ENCODE data around the gene SARM1. TPM values are rescaled to one million over a fixed set of nuclear protein-coding genes. Genes with fewer than 3 reads are reported as not detected.

SARM1 gene
- total and polyA plus RNA-seq, 2 of the 13 experiments (the other 11 are each of a cell fraction or from before 2014, with no cell fraction given), result 0.73 to 0.86 TPM

DNA sequence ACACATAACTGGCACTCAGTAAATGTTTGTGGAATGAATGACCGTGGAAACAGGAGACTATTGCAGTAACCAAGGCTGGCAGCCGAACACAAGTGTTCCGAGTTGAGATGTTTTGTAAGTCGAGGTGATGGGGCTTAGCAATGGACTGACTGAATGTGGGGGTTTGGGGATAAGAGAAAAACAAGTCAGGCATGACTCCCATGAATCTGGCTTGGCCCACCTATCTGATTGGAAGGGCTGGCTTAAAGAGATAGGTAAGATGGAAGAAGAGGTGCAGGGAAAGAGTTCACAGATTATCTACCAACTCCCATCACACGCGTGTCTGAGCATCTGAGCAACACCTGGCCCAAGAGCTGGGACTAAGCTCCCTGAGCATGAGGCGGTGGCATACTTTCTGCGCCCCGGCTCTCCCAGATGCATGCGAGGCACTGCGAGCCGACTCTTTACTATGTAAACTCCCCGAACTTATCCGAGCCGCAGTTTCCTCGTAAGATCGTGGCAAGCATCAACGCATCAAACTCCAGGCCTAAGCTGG, 36.8 kb upstream of the SARM1 start (continued):
- TF ChIP-seq, protein P1, sequence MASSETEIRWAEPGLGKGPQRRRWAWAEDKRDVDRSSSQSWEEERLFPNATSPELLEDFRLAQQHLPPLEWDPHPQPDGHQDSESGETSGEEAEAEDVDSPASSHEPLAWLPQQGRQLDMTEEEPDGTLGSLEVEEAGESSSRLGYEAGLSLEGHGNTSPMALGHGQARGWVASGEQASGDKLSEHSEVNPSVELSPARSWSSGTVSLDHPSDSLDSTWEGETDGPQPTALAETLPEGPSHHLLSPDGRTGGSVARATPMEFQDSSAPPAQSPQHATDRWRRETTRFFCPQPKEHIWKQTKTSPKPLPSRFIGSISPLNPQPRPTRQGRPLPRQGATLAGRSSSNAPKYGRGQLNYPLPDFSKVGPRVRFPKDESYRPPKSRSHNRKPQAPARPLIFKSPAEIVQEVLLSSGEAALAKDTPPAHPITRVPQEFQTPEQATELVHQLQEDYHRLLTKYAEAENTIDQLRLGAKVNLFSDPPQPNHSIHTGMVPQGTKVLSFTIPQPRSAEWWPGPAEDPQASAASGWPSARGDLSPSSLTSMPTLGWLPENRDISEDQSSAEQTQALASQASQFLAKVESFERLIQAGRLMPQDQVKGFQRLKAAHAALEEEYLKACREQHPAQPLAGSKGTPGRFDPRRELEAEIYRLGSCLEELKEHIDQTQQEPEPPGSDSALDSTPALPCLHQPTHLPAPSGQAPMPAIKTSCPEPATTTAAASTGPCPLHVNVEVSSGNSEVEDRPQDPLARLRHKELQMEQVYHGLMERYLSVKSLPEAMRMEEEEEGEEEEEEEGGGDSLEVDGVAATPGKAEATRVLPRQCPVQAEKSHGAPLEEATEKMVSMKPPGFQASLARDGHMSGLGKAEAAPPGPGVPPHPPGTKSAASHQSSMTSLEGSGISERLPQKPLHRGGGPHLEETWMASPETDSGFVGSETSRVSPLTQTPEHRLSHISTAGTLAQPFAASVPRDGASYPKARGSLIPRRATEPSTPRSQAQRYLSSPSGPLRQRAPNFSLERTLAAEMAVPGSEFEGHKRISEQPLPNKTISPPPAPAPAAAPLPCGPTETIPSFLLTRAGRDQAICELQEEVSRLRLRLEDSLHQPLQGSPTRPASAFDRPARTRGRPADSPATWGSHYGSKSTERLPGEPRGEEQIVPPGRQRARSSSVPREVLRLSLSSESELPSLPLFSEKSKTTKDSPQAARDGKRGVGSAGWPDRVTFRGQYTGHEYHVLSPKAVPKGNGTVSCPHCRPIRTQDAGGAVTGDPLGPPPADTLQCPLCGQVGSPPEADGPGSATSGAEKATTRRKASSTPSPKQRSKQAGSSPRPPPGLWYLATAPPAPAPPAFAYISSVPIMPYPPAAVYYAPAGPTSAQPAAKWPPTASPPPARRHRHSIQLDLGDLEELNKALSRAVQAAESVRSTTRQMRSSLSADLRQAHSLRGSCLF (CRISPR knock-in tag; IDR thresholded peaks at IDR 0.05; ENCODE audit: borderline replicate concordance), result no peak
- no peak for TF ChIP-seq XBP1 (CRISPR knock-in tag; IDR thresholded peaks at IDR 0.05)
- TF ChIP-seq, protein P2, sequence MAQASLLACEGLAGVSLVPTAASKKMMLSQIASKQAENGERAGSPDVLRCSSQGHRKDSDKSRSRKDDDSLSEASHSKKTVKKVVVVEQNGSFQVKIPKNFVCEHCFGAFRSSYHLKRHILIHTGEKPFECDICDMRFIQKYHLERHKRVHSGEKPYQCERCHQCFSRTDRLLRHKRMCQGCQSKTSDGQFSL (CRISPR knock-in tag; IDR thresholded peaks at IDR 0.05), result no peak
- TF ChIP-seq, protein P3, sequence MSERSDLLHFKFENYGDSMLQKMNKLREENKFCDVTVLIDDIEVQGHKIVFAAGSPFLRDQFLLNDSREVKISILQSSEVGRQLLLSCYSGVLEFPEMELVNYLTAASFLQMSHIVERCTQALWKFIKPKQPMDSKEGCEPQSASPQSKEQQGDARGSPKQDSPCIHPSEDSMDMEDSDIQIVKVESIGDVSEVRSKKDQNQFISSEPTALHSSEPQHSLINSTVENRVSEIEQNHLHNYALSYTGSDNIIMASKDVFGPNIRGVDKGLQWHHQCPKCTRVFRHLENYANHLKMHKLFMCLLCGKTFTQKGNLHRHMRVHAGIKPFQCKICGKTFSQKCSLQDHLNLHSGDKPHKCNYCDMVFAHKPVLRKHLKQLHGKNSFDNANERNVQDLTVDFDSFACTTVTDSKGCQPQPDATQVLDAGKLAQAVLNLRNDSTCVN (CRISPR knock-in tag; IDR thresholded peaks at IDR 0.05; ENCODE audit: borderline replicate concordance), result no peak
- TF ChIP-seq, protein P4, sequence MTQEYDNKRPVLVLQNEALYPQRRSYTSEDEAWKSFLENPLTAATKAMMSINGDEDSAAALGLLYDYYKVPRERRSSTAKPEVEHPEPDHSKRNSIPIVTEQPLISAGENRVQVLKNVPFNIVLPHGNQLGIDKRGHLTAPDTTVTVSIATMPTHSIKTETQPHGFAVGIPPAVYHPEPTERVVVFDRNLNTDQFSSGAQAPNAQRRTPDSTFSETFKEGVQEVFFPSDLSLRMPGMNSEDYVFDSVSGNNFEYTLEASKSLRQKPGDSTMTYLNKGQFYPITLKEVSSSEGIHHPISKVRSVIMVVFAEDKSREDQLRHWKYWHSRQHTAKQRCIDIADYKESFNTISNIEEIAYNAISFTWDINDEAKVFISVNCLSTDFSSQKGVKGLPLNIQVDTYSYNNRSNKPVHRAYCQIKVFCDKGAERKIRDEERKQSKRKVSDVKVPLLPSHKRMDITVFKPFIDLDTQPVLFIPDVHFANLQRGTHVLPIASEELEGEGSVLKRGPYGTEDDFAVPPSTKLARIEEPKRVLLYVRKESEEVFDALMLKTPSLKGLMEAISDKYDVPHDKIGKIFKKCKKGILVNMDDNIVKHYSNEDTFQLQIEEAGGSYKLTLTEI (CRISPR knock-in tag; conservative IDR thresholded peaks at IDR 0.05), result no peak
- no peak for TF ChIP-seq RFX5 (IDR thresholded peaks at IDR 0.05; ENCODE audit: low read depth, low read length)
- TF ChIP-seq TGIF2 (CRISPR knock-in tag; IDR thresholded peaks at IDR 0.05), result no peak
- no peak for TF ChIP-seq ZNF629 (CRISPR knock-in tag; conservative IDR thresholded peaks at IDR 0.05)
- no peak for TF ChIP-seq FOXM1 (CRISPR knock-in tag; IDR thresholded peaks at IDR 0.05)
- TF ChIP-seq, protein P5, sequence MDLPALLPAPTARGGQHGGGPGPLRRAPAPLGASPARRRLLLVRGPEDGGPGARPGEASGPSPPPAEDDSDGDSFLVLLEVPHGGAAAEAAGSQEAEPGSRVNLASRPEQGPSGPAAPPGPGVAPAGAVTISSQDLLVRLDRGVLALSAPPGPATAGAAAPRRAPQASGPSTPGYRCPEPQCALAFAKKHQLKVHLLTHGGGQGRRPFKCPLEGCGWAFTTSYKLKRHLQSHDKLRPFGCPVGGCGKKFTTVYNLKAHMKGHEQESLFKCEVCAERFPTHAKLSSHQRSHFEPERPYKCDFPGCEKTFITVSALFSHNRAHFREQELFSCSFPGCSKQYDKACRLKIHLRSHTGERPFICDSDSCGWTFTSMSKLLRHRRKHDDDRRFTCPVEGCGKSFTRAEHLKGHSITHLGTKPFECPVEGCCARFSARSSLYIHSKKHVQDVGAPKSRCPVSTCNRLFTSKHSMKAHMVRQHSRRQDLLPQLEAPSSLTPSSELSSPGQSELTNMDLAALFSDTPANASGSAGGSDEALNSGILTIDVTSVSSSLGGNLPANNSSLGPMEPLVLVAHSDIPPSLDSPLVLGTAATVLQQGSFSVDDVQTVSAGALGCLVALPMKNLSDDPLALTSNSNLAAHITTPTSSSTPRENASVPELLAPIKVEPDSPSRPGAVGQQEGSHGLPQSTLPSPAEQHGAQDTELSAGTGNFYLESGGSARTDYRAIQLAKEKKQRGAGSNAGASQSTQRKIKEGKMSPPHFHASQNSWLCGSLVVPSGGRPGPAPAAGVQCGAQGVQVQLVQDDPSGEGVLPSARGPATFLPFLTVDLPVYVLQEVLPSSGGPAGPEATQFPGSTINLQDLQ (CRISPR knock-in tag; IDR thresholded peaks at IDR 0.05), result 0 out of 2 replicates have a peak, but pooled peaks have one; percentile 11
- TF ChIP-seq, protein P6, sequence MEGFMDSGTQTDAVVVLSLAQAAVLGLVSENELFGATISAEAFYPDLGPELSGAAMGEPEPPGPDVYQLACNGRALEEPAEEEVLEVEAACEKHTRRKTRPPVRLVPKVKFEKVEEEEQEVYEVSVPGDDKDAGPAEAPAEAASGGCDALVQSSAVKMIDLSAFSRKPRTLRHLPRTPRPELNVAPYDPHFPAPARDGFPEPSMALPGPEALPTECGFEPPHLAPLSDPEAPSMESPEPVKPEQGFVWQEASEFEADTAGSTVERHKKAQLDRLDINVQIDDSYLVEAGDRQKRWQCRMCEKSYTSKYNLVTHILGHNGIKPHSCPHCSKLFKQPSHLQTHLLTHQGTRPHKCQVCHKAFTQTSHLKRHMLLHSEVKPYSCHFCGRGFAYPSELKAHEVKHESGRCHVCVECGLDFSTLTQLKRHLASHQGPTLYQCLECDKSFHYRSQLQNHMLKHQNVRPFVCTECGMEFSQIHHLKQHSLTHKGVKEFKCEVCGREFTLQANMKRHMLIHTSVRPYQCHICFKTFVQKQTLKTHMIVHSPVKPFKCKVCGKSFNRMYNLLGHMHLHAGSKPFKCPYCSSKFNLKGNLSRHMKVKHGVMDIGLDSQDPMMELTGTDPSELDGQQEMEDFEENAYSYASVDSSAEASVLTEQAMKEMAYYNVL (CRISPR knock-in tag; IDR thresholded peaks at IDR 0.05; ENCODE audit: borderline replicate concordance), result 0 out of 2 replicates have a peak, but pooled peaks have one; percentile 11
- TF ChIP-seq KDM1A (CRISPR knock-in tag; IDR thresholded peaks at IDR 0.05), result no peak
- TF ChIP-seq MYC (CRISPR knock-in tag; IDR thresholded peaks at IDR 0.05; ENCODE audit: borderline replicate concordance), result no peak
